Tibial nerve (tissue), 4 donors: ENCODE results near the gene MAPT.

Source experiments
- EP300 ChIP-seq, 2 donors: sonication (generic); formaldehyde crosslinking; IDR thresholded peaks; one replicate each; pipeline ENCODE4 v1.6.1; 2017; ENCODE audit warnings: antibody characterized with exemption in 2 of 2, mild to moderate bottlenecking in 1 of 2
- POLR2A ChIP-seq, 2 donors: fragments of 450-650 bp; IDR thresholded peaks; one replicate each; pipeline ENCODE4 v1.6.1; 2017; ENCODE audit warnings: antibody characterized with exemption in 2 of 2, mild to moderate bottlenecking in 2 of 2, moderate library complexity in 2 of 2
- TF ChIP-seq, protein P1 (sequence below), 5 experiments: fragments of 200-600 bp in 3 of 5; fragments of 450-650 bp in 2 of 5; sonication (generic) in 3 of 5; IDR thresholded peaks; one replicate each; pipeline ENCODE4 v1.5.1; 2016 to 2019; ENCODE audit warnings: antibody characterized with exemption in 5 of 5, mild to moderate bottlenecking in 3 of 5, moderate library complexity in 2 of 5

DNA sequence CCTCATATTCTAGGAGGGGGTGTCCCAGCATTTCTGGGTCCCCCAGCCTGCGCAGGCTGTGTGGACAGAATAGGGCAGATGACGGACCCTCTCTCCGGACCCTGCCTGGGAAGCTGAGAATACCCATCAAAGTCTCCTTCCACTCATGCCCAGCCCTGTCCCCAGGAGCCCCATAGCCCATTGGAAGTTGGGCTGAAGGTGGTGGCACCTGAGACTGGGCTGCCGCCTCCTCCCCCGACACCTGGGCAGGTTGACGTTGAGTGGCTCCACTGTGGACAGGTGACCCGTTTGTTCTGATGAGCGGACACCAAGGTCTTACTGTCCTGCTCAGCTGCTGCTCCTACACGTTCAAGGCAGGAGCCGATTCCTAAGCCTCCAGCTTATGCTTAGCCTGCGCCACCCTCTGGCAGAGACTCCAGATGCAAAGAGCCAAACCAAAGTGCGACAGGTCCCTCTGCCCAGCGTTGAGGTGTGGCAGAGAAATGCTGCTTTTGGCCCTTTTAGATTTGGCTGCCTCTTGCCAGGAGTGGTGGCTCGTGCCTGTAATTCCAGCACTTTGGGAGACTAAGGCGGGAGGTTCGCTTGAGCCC, 116.3 kb downstream of the MAPT start:
- TF ChIP-seq, protein P1, sequence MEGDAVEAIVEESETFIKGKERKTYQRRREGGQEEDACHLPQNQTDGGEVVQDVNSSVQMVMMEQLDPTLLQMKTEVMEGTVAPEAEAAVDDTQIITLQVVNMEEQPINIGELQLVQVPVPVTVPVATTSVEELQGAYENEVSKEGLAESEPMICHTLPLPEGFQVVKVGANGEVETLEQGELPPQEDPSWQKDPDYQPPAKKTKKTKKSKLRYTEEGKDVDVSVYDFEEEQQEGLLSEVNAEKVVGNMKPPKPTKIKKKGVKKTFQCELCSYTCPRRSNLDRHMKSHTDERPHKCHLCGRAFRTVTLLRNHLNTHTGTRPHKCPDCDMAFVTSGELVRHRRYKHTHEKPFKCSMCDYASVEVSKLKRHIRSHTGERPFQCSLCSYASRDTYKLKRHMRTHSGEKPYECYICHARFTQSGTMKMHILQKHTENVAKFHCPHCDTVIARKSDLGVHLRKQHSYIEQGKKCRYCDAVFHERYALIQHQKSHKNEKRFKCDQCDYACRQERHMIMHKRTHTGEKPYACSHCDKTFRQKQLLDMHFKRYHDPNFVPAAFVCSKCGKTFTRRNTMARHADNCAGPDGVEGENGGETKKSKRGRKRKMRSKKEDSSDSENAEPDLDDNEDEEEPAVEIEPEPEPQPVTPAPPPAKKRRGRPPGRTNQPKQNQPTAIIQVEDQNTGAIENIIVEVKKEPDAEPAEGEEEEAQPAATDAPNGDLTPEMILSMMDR (IDR thresholded peaks at IDR 0.05): no peak
- TF ChIP-seq POLR2A (IDR thresholded peaks at IDR 0.05) (no peak), EP300 (IDR thresholded peaks at IDR 0.05) (no peak)
